ENCODE measurements around the gene ZNF792. TPM values are rescaled to one million over a fixed set of nuclear protein-coding genes. Genes with fewer than 3 reads are reported as not detected.
A peak's percentile ranks its signal among the peaks of the same experiment; 100 is the strongest.

The ZNF792 gene
- total RNA-seq, 1 donor from 2014 or later = 4.9 TPM

DNA sequence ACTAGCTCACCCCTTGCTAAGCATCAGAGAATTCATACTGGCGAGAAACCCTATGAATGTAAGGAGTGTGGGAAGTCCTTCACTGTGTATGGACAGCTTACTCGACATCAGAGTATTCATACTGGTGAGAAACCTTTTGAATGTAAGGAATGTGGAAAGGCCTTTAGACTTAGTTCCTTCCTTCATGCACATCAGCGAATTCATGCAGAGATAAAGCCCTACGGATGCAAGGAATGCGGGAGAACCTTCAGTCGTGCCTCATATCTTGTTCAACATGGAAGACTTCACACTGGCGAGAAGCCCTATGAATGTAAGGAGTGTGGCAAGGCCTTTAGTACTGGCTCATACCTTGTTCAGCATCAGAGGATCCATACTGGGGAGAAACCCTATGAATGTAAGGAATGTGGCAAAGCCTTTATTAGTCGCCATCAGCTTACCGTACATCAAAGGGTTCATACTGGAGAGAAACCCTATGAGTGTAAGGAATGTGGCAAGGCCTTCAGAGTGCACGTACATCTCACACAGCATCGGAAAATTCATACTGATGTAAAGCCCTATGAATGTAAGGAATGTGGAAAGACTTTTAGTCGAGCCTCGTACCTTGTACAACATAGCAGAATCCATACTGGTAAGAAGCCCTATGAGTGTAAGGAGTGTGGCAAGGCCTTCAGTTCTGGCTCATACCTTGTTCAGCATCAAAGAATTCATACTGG, 20.0 kb downstream of the ZNF792 start:
- ChIA-PET CTCF (no interaction called here), POLR2A (no interaction called here)
- Mint-ChIP-seq H3K9me3 (peaks cover 25% of the 10 kb centered on the region), H3K27me3 (no peaks in the 10 kb centered on the region), H3K4me1 (no peaks in the 10 kb centered on the region), H3K27ac (no peak overlapping the region), H3K36me3 (ENCODE audit: low read depth) (peaks cover 36% of the 10 kb centered on the region), H3K4me3 (no peak overlapping the region)
- DNase-seq = no peak
- intact Hi-C loops (cut with micrococcal nuclease) = no loop called here
- no peak for ATAC-seq (ENCODE audit: low read depth)
- TF ChIP-seq, protein P1, sequence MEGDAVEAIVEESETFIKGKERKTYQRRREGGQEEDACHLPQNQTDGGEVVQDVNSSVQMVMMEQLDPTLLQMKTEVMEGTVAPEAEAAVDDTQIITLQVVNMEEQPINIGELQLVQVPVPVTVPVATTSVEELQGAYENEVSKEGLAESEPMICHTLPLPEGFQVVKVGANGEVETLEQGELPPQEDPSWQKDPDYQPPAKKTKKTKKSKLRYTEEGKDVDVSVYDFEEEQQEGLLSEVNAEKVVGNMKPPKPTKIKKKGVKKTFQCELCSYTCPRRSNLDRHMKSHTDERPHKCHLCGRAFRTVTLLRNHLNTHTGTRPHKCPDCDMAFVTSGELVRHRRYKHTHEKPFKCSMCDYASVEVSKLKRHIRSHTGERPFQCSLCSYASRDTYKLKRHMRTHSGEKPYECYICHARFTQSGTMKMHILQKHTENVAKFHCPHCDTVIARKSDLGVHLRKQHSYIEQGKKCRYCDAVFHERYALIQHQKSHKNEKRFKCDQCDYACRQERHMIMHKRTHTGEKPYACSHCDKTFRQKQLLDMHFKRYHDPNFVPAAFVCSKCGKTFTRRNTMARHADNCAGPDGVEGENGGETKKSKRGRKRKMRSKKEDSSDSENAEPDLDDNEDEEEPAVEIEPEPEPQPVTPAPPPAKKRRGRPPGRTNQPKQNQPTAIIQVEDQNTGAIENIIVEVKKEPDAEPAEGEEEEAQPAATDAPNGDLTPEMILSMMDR (IDR thresholded peaks at IDR 0.05) = no peak

DNA sequence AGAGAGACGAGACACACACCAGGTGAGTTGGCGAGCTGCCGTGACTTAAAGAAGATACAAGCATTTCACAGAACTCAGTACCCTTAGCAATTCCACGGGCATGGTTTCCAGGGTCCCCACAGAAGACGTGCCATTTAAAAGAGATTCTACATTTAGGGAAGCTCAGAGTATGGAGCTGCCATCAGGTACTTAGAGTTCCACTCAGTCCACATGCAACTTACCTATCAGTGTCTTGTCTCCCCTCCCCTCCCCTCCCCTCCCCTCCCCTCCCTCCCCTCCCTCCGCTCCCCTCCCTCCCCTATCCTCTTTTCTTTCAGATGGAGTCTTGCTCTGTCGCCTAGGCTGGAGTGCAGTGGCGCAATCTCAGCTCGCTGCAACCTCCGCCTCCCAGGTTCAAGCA, 25.1 kb downstream of the ZNF792 start:
- Mint-ChIP-seq H3K4me3 (no peak overlapping the region), H3K27ac (no peak overlapping the region), H3K27me3 (no peaks in the 10 kb centered on the region), H3K36me3 (ENCODE audit: low read depth) (peaks cover 49% of the 10 kb centered on the region), H3K9me3 (peaks cover 12% of the 10 kb centered on the region), H3K4me1 (no peaks in the 10 kb centered on the region)
- no peak for ATAC-seq (ENCODE audit: low read depth)
- CTCF ChIA-PET = no interaction called here
- POLR2A ChIA-PET = no interaction called here
- intact Hi-C loops (cut with micrococcal nuclease) = no loop called here
- TF ChIP-seq, protein P1 (IDR thresholded peaks at IDR 0.05) = no peak
- DNase-seq = no peak

- no peak overlapping the region for H3K4me3 Mint-ChIP-seq
- no peak for DNase-seq
- H3K27me3 Mint-ChIP-seq = no peaks in the 10 kb centered on the region
- ChIA-PET CTCF (no interaction called here), POLR2A (no interaction called here)
- H3K4me1 Mint-ChIP-seq = no peaks in the 10 kb centered on the region
- no peaks in the 10 kb centered on the region for H3K9me3 Mint-ChIP-seq
- H3K36me3 Mint-ChIP-seq (ENCODE audit: low read depth) = peaks cover 46% of the 10 kb centered on the region
- ATAC-seq (ENCODE audit: low read depth) = no peak
- no peak overlapping the region for H3K27ac Mint-ChIP-seq
- intact Hi-C loops (cut with micrococcal nuclease) = no loop called here
- TF ChIP-seq, protein P1 (IDR thresholded peaks at IDR 0.05) = no peak
Observed at GRCh38 chr19:34936184-34936583, 27.8 kb downstream of the ZNF792 start.

GRCh38 chr19:34932494-34932893, 31.5 kb downstream of the ZNF792 start:
- CTCF ChIA-PET = no interaction called here
- peaks cover 43% of the 10 kb centered on the region for H3K36me3 Mint-ChIP-seq (ENCODE audit: low read depth)

DNA sequence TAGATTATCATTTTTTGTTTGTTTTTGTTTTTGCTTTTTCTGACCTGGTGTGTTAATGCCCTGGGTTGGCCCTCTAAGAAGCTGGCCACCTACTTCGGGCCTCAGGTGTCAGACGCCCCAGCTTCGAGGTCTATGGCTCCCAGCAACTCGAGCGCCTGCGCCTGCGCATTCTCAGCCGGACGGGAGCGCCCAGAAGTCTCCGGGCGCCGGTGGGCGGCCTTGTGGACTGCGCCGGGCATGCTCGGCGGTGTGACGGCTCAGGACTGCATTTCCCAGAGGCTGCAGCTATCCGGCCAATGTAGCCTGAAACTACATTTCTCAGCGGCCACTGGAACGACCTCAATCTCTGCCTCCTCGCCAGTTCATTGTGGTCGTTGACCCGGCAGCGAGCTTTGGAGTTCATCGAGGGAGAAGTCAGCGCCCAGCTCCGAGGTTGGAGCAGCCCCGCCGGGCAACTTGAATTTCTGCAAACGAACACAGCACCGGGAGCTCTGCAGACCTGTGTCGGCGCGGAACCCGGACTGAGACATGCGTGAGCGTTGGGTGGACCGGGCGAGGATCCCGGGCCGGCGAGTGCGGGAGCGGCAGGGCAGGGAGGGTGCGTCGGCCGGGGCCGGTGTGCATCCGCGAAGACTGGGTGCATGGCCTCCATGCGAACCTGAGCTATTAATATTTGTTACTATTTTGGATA, 37.2 kb downstream of the ZNF792 start, which contains the start of gene ZNF30:
Gene ZNF30 (plus strand): TSS at position 219 of the 691 bp plus-strand sequence. CDS start 3,045 bp downstream, outside the sequence.
- Mint-ChIP-seq H3K9me3 (no peaks in the 10 kb centered on the region), H3K27me3 (peaks cover 3% of the 10 kb centered on the region), H3K27ac (peak within 1 kb of the TSS; percentile 75), H3K4me3 (peak within 1 kb of the TSS; percentile 93), H3K36me3 (ENCODE audit: low read depth) (peaks cover 15% of the 10 kb centered on the region), H3K4me1 (peaks cover 14% of the 10 kb centered on the region)
- POLR2A ChIA-PET = interaction anchor here (1.2 kb wide), 2 partner anchors 37 to 193 kb away, joined by 4 to 5 read pairs; partner anchors contain the start of genes ZNF181 and ZNF792
- ATAC-seq (ENCODE audit: low read depth) = peak; percentile 98
- intact Hi-C loops (cut with micrococcal nuclease) = loop anchor here (5.0 to 10.0 kb wide), 2 partner anchors 35 to 192 kb away; partner anchors contain the start of genes ZNF181 and ZNF792
- peak; percentile 75 for DNase-seq
- TF ChIP-seq, protein P1 (IDR thresholded peaks at IDR 0.05) = no peak
- CTCF ChIA-PET = no interaction called here

More at GRCh38 chr19:34932494-34932893, 31.5 kb downstream of the ZNF792 start:
- Mint-ChIP-seq H3K27me3 (no peaks in the 10 kb centered on the region), H3K27ac (no peak overlapping the region), H3K4me3 (no peak overlapping the region), H3K4me1 (peaks cover 5% of the 10 kb centered on the region), H3K9me3 (no peaks in the 10 kb centered on the region)
- no peak for ATAC-seq (ENCODE audit: low read depth)
- TF ChIP-seq, protein P1 (IDR thresholded peaks at IDR 0.05) = no peak
- no peak for DNase-seq
- POLR2A ChIA-PET = no interaction called here
- intact Hi-C loops (cut with micrococcal nuclease) = no loop called here
